HepG2 (cell line): ENCODE measurements around the gene SIGLEC15. TPM values are rescaled to one million over a fixed set of nuclear protein-coding genes. Genes with fewer than 3 reads are reported as not detected.

Experiments used
- ATAC-seq: fragments of 200-7000 bp; cut with Tn5 transposase; 3 replicates; pipeline ENCODE4 v1.9.1; 2020; ENCODE audit warnings: mild to moderate bottlenecking, moderate library complexity
- BruUV-seq: library from RNA; stranded (reverse); fragments of 400-500 nt; replicated peaks from 2 replicates; lab custom pipeline; 2021; lab: Mats Ljungman, UMichigan
- CTCF ChIA-PET: fragments of 300-600 bp; formaldehyde crosslinking; extraction: SDS; loops from one replicate; lab custom pipeline; 2021; ENCODE audit warnings: low total read pairs, inconsistent platforms, low intra/inter-chr PET ratio; lab: Yijun Ruan, JAX
- POLR2A ChIA-PET: fragments of 350-600 bp; sonication (Branson Sonifier 250); formaldehyde crosslinking; loops from one replicate; lab custom pipeline; 2020; ENCODE audit warnings: antibody characterized with exemption, inconsistent platforms; lab: Yijun Ruan, JAX
- DNase-seq: peaks from one replicate; pipeline ENCODE4 v3.0.0-alpha.2; 2015; ENCODE audit warnings: low spot score
- FAIRE-seq: peaks from 3 replicates; lab custom pipeline; 2011; peaks lifted over from hg19 to GRCh38; lab: Jason Lieb, UNC
- H2AFZ ChIP-seq: one replicate; pipeline ENCODE4 v1.6.1; 2011; ENCODE audit warnings: low read length, inconsistent platforms
- H3K27ac ChIP-seq: fragments of 300-600 bp; 3 replicates; pipeline ENCODE4 v1.8.0; 2011; ENCODE audit warnings: mixed run types, mild to moderate bottlenecking, mixed read lengths, low read length, inconsistent platforms; ENCODE audit not compliant: insufficient read depth; ENCODE audit errors: extremely low read length
- H3K27me3 ChIP-seq, 2 experiments: fragments of 200-600 bp in 1 of 2; 2 replicates in 1 of 2; 3 replicates in 1 of 2; pipeline versions ENCODE4 v1.6.0 to v1.8.0; 2011; ENCODE audit warnings: low read length in 2 of 2, mild to moderate bottlenecking in 2 of 2, moderate library complexity in 2 of 2, inconsistent platforms in 1 of 2; ENCODE audit not compliant: insufficient read depth in 2 of 2, control insufficient read depth in 1 of 2
- H3K36me3 ChIP-seq, 2 experiments: fragments of 200-600 bp in 1 of 2; replicated peaks in 1 of 2; 2 replicates in 1 of 2; 3 replicates in 1 of 2; pipeline versions ENCODE4 v1.5.1 to v1.8.0; 2011; ENCODE audit warnings: low read length in 2 of 2, inconsistent platforms in 1 of 2; ENCODE audit not compliant: insufficient read depth in 2 of 2, control insufficient read depth in 1 of 2
- H3K4me1 ChIP-seq: 2 replicates; pipeline ENCODE4 v1.5.1; 2012; ENCODE audit warnings: low read length, inconsistent platforms; ENCODE audit not compliant: insufficient read depth
- H3K4me2 ChIP-seq: 2 replicates; pipeline ENCODE4 v1.6.0; 2011; ENCODE audit warnings: low read depth, low read length, inconsistent platforms
- H3K4me3 ChIP-seq, 3 experiments: fragments of 200-600 bp in 1 of 3; sonication (generic), shearing (Covaris generic) in 1 of 3; replicated peaks in 1 of 3; 2 replicates each; pipeline ENCODE4 v1.5.1; 2011 to 2016; ENCODE audit warnings: low read length in 3 of 3, inconsistent platforms in 2 of 3, low read depth in 2 of 3, mild to moderate bottlenecking in 2 of 3, control low read depth in 1 of 3, mixed read lengths in 1 of 3; ENCODE audit not compliant: insufficient read depth in 1 of 3
- H3K79me2 ChIP-seq: one replicate; pipeline ENCODE4 v1.6.1; 2011; ENCODE audit warnings: low read length, inconsistent platforms; ENCODE audit not compliant: insufficient read depth
- H3K9ac ChIP-seq: 2 replicates; pipeline ENCODE4 v1.6.0; 2011; ENCODE audit warnings: mild to moderate bottlenecking, low read depth, low read length, inconsistent platforms; ENCODE audit not compliant: insufficient read depth
- H3K9me3 ChIP-seq: 2 replicates; pipeline ENCODE4 v1.5.1; 2012; ENCODE audit warnings: mild to moderate bottlenecking, low read length
- H4K20me1 ChIP-seq: 2 replicates; pipeline ENCODE4 v1.6.0; 2011; ENCODE audit warnings: inconsistent platforms, mild to moderate bottlenecking, low read length, moderate library complexity; ENCODE audit not compliant: insufficient read depth
- ETV5 ChIP-seq: IDR thresholded peaks from 2 replicates; pipeline ENCODE4 v1.6.1; 2018; ENCODE audit warnings: missing biosample characterization, missing genetic modification reagents, inconsistent platforms, borderline replicate concordance
- HBP1 ChIP-seq: IDR thresholded peaks from 2 replicates; pipeline ENCODE4 v1.6.1; 2016; ENCODE audit warnings: low read depth, control low read depth
- ZGPAT ChIP-seq: IDR thresholded peaks from 2 replicates; pipeline ENCODE4 v1.6.1; 2016; ENCODE audit warnings: mild to moderate bottlenecking
- WGBS: methylation state at CpG from one replicate; pipeline ENCODE4 v1.1.6; 2017; ENCODE audit warnings: low lambda C conversion rate; 5-methylcytosine and 5-hydroxymethylcytosine counted together
- in situ Hi-C: cut with HindIII; loops from 2 replicates; pipeline ENCODE4 v1.10.0; 2017; ENCODE audit warnings: low pct_unique_long_range_greater_than_20kb; ENCODE audit not compliant: extremely low pct_ligation_motif_present
- intact Hi-C: fragments of 100-400 bp; cut with micrococcal nuclease; formaldehyde crosslinking; loops from one replicate; pipeline ENCODE4 v1.10.0; 2022; ENCODE audit not compliant: unreplicated experiment
- polyA plus RNA-seq, 8 experiments: library from polyadenylated mRNA; depleted of rRNA in 3 of 8; stranded (reverse) in 7 of 8; unstranded in 1 of 8; fragments of >200 nt; fragmentation: Illumina TruSeq in 4 of 8; extraction: Trizol in 4 of 8; gene quantifications; 2 replicates each; pipeline versions ENCODE4 v1.2.1 to v1.2.3, GENCODE V29; 2011 to 2016; ENCODE audit warnings: low read depth in 4 of 8, missing spikeins in 1 of 8, mixed read lengths in 1 of 8; ENCODE audit not compliant: insufficient read depth in 1 of 8
- total RNA-seq, 5 experiments: library from RNA; depleted of rRNA; stranded (reverse); fragments of >200 nt; fragmentation: Illumina TruSeq; extraction: Trizol; gene quantifications; 2 replicates each; pipeline ENCODE4 v1.2.3, GENCODE V29; 2016; ENCODE audit warnings: low read depth in 1 of 5
- TF ChIP-seq, protein P1 (sequence below): IDR thresholded peaks from 2 replicates; pipeline ENCODE4 v1.6.1; 2016; ENCODE audit warnings: missing compliant biosample characterization, missing genetic modification reagents, borderline replicate concordance

The SIGLEC15 gene
- total and polyA plus RNA-seq, 2 of the 13 experiments (the other 11 are each of a cell fraction or from before 2014, with no cell fraction given), result not detected

DNA sequence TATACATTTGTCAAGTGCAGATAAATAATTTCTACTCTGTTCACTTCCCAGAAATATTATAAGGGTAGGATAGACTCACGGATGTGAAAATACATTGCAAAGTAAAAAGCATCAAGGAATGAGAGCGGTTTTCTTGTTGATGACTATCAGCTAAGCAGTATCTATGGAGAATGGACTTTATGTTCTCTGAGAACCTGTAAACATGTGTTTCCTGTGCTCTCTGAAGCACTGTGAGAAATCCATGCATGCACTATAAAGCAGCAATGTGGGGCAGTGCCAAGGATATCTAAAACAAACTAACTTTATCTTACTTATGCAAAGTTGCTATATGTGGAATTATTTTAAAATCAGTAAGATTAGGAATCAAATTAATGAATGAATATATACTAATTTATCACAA lies 4.4 kb upstream of the SIGLEC15 start:
- WGBS, result 22% methylated on average over 2 of the region's 2 CpGs
- H3K36me3 ChIP-seq, result no peaks in the 10 kb centered on the region
- no peaks in the 10 kb centered on the region for H3K9me3 ChIP-seq
- H3K27me3 ChIP-seq, result no peaks in the 10 kb centered on the region; a peak in 1 of 5 replicates
- H3K27ac ChIP-seq, result no peak overlapping the region
- H4K20me1 ChIP-seq, result no peaks in the 10 kb centered on the region
- no TSS peak for BruUV-seq
- intact Hi-C loops (no loop called here), in situ Hi-C loops (no loop called here)
- ATAC-seq (no peak), DNase-seq (no peak), FAIRE-seq (no peak)
- H3K9ac ChIP-seq, result no peak overlapping the region
- H2AFZ ChIP-seq, result no peak overlapping the region
- TF ChIP-seq ETV5 (CRISPR knock-in tag) (no peak), ZGPAT (CRISPR knock-in tag) (no peak), HBP1 (CRISPR knock-in tag) (no peak)
- TF ChIP-seq, protein P1, sequence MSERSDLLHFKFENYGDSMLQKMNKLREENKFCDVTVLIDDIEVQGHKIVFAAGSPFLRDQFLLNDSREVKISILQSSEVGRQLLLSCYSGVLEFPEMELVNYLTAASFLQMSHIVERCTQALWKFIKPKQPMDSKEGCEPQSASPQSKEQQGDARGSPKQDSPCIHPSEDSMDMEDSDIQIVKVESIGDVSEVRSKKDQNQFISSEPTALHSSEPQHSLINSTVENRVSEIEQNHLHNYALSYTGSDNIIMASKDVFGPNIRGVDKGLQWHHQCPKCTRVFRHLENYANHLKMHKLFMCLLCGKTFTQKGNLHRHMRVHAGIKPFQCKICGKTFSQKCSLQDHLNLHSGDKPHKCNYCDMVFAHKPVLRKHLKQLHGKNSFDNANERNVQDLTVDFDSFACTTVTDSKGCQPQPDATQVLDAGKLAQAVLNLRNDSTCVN (CRISPR knock-in tag), result no peak
- POLR2A ChIA-PET, result no interaction called here
- CTCF ChIA-PET, result no interaction called here
- no peak overlapping the region for H3K4me3 ChIP-seq
- H3K79me2 ChIP-seq, result no peaks in the 10 kb centered on the region
- H3K4me1 ChIP-seq, result no peaks in the 10 kb centered on the region
- H3K4me2 ChIP-seq, result no peak overlapping the region
